OCI-LY1 (cell line): ENCODE measurements around the gene TUBB1.

Source experiments
- H2AFZ ChIP-seq: fragments of 200-600 bp; sonication (generic), shearing (Covaris generic); 2 replicates; pipeline ENCODE4 v1.6.0; 2014; ENCODE audit warnings: antibody characterized with exemption, mild to moderate bottlenecking, low read length
- H3F3A ChIP-seq: fragments of 200-600 bp; sonication (generic), shearing (Covaris generic); 2 replicates; pipeline ENCODE4 v1.6.0; 2014; ENCODE audit warnings: mild to moderate bottlenecking, antibody characterized with exemption, low read length, moderate library complexity; ENCODE audit not compliant: insufficient read depth
- H3K27ac ChIP-seq: fragments of 200-600 bp; sonication (generic); 2 replicates; pipeline ENCODE4 v1.5.1; 2014; ENCODE audit warnings: low read length, mixed run types, mild to moderate bottlenecking, low read depth; ENCODE audit not compliant: poor library complexity, severe bottlenecking
- H3K27me3 ChIP-seq: fragments of 200-600 bp; sonication (generic); 2 replicates; pipeline ENCODE4 v1.6.0; 2014; ENCODE audit warnings: antibody characterized with exemption, mild to moderate bottlenecking, low read length, moderate library complexity; ENCODE audit not compliant: insufficient read depth
- H3K36me3 ChIP-seq: fragments of 200-600 bp; sonication (generic); 2 replicates; pipeline ENCODE4 v1.6.1; 2014; ENCODE audit warnings: mild to moderate bottlenecking, antibody characterized with exemption, low read length, moderate library complexity, mixed read lengths; ENCODE audit not compliant: insufficient read depth
- H3K4me1 ChIP-seq: fragments of 200-600 bp; sonication (generic); 2 replicates; pipeline ENCODE4 v1.5.1; 2014; ENCODE audit warnings: mild to moderate bottlenecking, low read length, moderate library complexity; ENCODE audit not compliant: insufficient read depth, severe bottlenecking
- H3K4me2 ChIP-seq: fragments of 200-600 bp; sonication (generic), shearing (Covaris generic); 2 replicates; pipeline ENCODE4 v1.6.1; 2014; ENCODE audit warnings: low read length
- H3K4me3 ChIP-seq: fragments of 200-600 bp; sonication (generic); 2 replicates; pipeline ENCODE4 v1.5.1; 2014; ENCODE audit warnings: low read length, low read depth, mild to moderate bottlenecking, mixed read lengths; ENCODE audit not compliant: poor library complexity, severe bottlenecking
- H3K79me2 ChIP-seq: fragments of 200-600 bp; shearing (Covaris generic); 2 replicates; pipeline ENCODE4 v1.6.1; 2016; ENCODE audit warnings: mixed run types, low read length, mixed read lengths; ENCODE audit not compliant: insufficient read depth
- H3K9ac ChIP-seq: fragments of 200-600 bp; sonication (generic), shearing (Covaris generic); 2 replicates; pipeline ENCODE4 v1.6.1; 2014; ENCODE audit warnings: mild to moderate bottlenecking, low read length, mixed read lengths
- H3K9me2 ChIP-seq: fragments of 200-600 bp; sonication (generic), shearing (Covaris generic); 2 replicates; pipeline ENCODE4 v1.6.1; 2014; ENCODE audit warnings: low read depth, mild to moderate bottlenecking, low read length, mixed read lengths
- H3K9me3 ChIP-seq: fragments of 200-600 bp; shearing (Covaris generic); 2 replicates; pipeline ENCODE4 v1.6.1; 2014; ENCODE audit warnings: low read length, mixed read lengths
- H4K20me1 ChIP-seq: fragments of 200-600 bp; sonication (generic), shearing (Covaris generic); 2 replicates; pipeline ENCODE4 v1.6.0; 2016; ENCODE audit warnings: mild to moderate bottlenecking, low read length; ENCODE audit not compliant: insufficient read depth
- EZH2 ChIP-seq: fragments of 200-600 bp; sonication (generic), shearing (Covaris generic); IDR thresholded peaks from 2 replicates; pipeline ENCODE4 v1.8.0; 2017; ENCODE audit warnings: borderline replicate concordance, mixed run types, mild to moderate bottlenecking, antibody characterized with exemption, low read length, moderate library complexity, mixed read lengths
- TF ChIP-seq, protein P1 (sequence below): fragments of 200-600 bp; sonication (generic), shearing (Covaris generic); IDR thresholded peaks from 2 replicates; pipeline ENCODE4 v1.5.1; 2017; ENCODE audit warnings: mild to moderate bottlenecking, antibody characterized with exemption, low read length, moderate library complexity, mixed read lengths

Gene TUBB1

DNA sequence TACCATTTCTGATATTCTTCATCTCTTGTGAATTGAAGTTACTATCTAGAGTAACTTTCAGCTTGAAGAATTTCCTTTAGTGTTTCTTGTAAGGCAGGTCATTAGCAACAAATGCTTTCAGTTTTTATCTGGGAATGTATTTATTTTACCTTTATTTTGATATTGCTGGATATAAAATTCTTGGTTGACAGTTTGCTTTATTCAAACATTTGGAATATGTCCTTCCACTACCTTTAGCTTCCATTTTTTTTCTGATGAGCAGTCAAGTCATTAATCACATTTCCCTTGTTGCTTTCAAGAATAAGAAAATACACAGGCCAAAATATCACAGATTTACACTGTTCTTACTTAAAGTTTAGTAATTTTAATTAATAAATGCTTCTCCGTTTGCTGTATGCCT lies 43.9 kb upstream of the TUBB1 start:
- H2AFZ ChIP-seq = no peak overlapping the region
- no peaks in the 10 kb centered on the region for H3K27me3 ChIP-seq
- no peaks in the 10 kb centered on the region for H3F3A ChIP-seq
- H3K9me2 ChIP-seq = no peaks in the 10 kb centered on the region
- H3K4me2 ChIP-seq = no peak overlapping the region
- no peak overlapping the region for H3K9ac ChIP-seq
- TF ChIP-seq, protein P1, sequence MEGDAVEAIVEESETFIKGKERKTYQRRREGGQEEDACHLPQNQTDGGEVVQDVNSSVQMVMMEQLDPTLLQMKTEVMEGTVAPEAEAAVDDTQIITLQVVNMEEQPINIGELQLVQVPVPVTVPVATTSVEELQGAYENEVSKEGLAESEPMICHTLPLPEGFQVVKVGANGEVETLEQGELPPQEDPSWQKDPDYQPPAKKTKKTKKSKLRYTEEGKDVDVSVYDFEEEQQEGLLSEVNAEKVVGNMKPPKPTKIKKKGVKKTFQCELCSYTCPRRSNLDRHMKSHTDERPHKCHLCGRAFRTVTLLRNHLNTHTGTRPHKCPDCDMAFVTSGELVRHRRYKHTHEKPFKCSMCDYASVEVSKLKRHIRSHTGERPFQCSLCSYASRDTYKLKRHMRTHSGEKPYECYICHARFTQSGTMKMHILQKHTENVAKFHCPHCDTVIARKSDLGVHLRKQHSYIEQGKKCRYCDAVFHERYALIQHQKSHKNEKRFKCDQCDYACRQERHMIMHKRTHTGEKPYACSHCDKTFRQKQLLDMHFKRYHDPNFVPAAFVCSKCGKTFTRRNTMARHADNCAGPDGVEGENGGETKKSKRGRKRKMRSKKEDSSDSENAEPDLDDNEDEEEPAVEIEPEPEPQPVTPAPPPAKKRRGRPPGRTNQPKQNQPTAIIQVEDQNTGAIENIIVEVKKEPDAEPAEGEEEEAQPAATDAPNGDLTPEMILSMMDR = no peak
- no peak for TF ChIP-seq EZH2
- no peak overlapping the region for H3K4me3 ChIP-seq
- H3K27ac ChIP-seq = no peak overlapping the region
- no peaks in the 10 kb centered on the region for H3K36me3 ChIP-seq
- peaks cover 9% of the 10 kb centered on the region for H3K9me3 ChIP-seq
- H4K20me1 ChIP-seq = no peaks in the 10 kb centered on the region
- no peaks in the 10 kb centered on the region for H3K79me2 ChIP-seq
- peaks cover 13% of the 10 kb centered on the region for H3K4me1 ChIP-seq

DNA sequence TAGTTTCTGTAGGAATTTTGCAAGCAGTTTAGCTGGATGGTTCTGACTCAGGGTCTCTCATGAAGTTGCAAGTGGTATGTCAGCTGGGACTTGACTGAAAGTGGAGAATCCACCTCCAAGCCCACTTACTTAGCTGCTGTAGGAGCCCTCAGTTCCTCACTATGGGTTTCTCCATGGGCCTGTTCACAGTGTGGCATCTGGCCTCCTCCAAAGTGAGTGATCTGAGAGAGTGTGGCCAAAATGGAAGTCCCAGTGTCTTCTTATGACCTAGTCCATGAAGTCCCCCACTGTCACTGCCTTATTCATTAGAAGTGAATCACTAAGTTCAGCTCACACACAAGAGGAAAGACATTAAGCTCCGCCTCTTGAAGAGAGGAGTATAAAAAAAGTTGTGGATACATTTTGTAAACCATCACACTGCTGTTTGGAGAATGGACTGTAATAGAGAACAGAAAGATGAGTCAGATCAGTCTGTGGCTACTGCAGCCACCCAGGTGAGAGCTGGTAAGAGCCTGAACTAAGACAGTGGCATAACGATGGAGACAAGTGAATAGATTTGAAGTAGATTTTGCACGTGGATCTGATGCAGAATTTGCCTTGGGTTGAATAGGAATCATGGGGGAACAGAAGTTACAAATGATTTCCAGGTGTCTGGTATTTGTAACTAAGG lies 43.0 kb upstream of the TUBB1 start:
- Histone ChIP-seq H4K20me1 (no peaks in the 10 kb centered on the region), H3K4me1 (peaks cover 17% of the 10 kb centered on the region), H3K27me3 (no peaks in the 10 kb centered on the region), H3K9me3 (peaks cover 9% of the 10 kb centered on the region), H3K9ac (no peak overlapping the region), H3K27ac (no peak overlapping the region), H3K4me3 (no peak overlapping the region), H3K79me2 (no peaks in the 10 kb centered on the region), H2AFZ (no peak overlapping the region), H3K36me3 (no peaks in the 10 kb centered on the region), H3F3A (no peaks in the 10 kb centered on the region), H3K4me2 (no peak overlapping the region), H3K9me2 (no peaks in the 10 kb centered on the region)
- TF ChIP-seq, protein P1 = no peak
- no peak for TF ChIP-seq EZH2

DNA sequence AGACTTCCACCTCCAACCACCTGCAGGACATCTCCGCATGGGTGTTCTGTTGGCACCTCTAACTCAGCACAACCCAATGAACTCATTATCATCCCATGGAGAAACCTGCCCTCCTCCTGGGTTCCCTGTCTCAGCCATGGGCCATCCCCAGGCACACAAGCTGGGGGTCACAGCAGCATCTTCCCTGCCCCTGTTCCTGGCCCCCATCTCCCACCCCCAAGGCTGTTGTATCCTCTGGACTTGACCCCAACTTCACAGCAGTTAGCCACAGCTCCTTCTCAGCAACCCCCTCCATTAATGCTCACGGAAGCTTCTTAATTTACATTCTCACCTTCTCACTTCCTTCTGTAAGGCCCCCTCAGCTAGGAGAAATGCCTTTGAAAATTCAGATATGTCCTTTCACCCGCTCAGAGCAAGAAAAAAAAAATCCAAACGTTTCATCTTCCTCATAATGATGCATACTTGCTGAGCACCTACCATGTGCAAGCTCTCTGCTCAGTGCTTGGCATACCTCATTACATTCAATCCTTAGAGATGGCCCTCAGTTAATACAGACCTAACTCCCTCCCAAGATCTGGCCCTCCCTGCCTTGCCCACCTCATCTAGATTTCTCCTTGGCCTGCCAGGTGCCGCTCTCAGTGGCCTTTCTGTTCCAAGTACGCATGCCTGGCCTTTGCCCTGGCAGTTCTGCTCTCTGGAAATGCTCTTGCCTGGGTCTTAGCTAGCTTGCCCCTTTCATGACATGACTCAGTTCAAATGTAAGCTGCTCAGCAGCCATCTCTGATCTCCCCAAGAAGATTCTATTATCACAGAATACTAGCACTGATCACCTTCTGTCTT lies 40.7 kb upstream of the TUBB1 start:
- Histone ChIP-seq H3K4me3 (no peak overlapping the region), H3K27ac (no peak overlapping the region), H3K4me2 (no peak overlapping the region), H3K36me3 (no peaks in the 10 kb centered on the region), H3F3A (no peaks in the 10 kb centered on the region), H4K20me1 (no peaks in the 10 kb centered on the region), H3K4me1 (peaks cover 34% of the 10 kb centered on the region), H3K27me3 (no peaks in the 10 kb centered on the region), H3K9me3 (peaks cover 9% of the 10 kb centered on the region), H3K9ac (no peak overlapping the region), H2AFZ (no peak overlapping the region), H3K79me2 (peaks cover 20% of the 10 kb centered on the region), H3K9me2 (no peaks in the 10 kb centered on the region)
- TF ChIP-seq EZH2 = no peak
- TF ChIP-seq, protein P1 = no peak
